Activated CD8-positive, alpha-beta memory T cell treated with anti-CD3 and anti-CD28 coated beads for 24 hours (primary cell): ENCODE data around the gene KRTAP16-1.
"Not testable (repeated sequence)": the region's sequence is repeated elsewhere in the genome, so short reads cannot be mapped to it uniquely, and the experiment has no call there.

Source experiments
- DNase-seq: peaks from one replicate; pipeline ENCODE4 v3.0.0-alpha.2; 2020

The KRTAP16-1 gene, protein sequence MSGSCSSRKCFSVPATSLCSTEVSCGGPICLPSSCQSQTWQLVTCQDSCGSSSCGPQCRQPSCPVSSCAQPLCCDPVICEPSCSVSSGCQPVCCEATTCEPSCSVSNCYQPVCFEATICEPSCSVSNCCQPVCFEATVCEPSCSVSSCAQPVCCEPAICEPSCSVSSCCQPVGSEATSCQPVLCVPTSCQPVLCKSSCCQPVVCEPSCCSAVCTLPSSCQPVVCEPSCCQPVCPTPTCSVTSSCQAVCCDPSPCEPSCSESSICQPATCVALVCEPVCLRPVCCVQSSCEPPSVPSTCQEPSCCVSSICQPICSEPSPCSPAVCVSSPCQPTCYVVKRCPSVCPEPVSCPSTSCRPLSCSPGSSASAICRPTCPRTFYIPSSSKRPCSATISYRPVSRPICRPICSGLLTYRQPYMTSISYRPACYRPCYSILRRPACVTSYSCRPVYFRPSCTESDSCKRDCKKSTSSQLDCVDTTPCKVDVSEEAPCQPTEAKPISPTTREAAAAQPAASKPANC

DNA sequence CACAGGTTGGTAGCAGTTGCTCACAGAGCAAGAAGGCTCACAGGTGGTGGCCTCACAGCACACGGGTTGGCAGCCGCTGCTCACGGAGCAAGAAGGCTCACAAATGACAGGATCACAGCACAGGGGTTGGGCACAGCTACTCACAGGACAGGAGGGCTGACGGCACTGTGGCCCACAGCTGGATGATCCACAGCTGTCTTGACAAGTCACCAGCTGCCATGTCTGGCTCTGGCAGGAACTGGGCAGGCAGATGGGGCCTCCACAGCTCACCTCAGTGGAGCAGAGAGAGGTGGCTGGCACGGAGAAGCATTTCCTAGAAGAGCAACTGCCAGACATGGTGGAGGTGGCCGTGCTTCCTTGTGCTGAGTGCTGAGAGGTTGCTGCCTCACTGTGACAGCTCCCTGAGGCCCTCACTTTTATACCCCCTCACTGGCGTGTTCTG, at the start of gene KRTAP16-1:
Gene KRTAP16-1, minus strand, starts transcription at position 392 of the 442 bp plus-strand sequence. Its CDS starts 56 bp downstream, at position 336.
- peak; percentile 76 for DNase-seq

DNA sequence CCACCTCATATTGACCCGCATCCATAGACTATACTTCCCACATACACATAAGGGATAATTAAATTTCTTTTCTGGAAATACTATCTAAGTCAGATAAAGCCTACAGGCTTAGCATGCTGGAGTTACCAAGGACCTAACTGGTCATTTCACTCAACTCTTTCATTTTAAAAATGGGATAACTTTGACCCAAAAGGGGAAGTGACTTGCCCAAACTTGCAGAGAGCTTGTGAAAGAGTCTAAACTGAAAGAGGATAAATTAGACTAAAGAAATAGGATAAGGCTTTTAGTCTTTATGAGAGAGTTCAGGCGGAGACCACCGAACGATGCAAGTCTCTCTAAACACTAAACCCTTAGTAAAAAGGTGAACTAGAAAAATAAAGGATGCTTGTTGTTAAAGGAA, 45.4 kb upstream of the KRTAP16-1 start:
- DNase-seq = no peak

DNA sequence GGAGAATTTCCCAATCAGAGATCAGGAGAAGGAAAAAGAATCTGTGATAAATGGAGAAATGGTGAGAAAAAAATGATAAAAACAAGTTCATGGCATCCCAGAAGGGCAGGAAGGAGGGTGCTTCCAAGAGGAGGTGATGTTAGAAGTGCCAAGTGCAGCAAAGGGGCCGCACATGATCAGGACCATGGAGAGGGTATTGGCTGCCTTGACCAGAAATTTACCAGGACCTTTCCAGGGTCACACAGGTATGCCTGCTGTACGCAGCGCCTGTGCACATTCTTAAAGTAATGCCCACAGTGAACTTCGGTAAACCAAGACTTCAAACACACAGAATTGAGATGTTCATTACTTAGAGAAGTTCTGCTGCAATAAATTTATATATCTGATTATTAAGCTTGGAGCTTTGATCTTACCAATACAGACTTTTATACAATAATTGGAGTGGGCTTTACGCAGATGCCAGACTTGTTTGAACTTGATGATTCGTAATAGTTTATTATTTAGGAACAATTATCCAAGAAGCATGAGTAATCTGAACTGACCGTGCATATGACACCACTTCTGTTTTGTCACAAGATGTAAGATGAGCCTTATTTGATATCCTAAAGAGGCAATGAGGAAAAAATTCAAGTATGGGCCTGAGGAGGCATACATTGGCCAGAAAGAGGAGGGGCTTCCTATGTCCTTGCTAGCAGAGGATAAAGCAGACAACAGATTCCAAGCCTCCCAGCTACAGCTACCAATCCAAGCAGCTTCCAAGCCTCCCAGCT, 43.7 kb upstream of the KRTAP16-1 start:
- DNase-seq = no peak

DNA sequence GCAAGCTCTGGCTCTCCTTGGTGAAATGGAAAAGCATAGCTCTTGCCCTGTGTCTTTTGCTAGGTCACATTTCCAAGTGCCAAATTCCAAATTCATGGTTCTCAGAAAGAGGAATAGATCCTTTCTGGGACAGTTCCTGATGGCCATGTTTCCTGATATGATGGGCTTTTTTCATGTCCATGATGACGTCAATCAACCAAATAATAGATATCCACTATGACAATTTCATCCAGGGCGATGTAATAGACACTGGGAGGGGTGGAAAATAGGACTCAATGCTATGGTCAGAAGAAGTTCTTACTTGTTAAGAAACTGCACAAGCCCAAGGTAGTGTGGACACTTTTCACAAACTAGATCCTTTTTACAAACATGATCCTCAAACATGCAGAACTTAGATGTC, 42.1 kb upstream of the KRTAP16-1 start:
- DNase-seq = no peak

DNA sequence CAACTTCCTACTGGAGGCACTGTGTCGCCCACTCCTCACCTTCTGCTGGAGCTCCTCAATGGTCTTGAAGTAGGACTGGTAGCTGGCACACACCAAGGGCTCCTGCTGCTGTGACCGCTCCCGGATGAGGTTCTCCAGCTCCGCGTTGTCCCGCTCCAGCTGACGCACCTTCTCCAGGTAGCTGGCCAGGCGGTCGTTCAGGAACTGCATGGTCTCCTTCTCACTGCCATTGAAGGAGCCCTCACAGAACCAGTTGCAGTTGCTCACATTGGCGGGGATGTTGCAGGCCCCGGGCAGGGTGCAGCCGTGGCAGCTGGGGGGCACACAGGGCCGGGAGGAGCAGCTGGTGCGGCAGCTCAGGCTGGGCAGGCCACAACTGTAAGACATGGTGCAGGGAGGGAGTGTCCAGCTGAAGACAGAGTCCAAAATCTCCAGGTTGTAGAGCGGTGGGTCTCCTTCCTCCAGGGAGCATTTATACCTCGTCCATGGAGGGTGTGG, 41.3 kb upstream of the KRTAP16-1 start, which contains the start of gene KRT33A:
Gene KRT33A, minus strand, starts transcription at position 448 of the 498 bp plus-strand sequence. Its CDS starts 61 bp downstream, at position 387.
- not testable (repeated sequence) for DNase-seq

DNA sequence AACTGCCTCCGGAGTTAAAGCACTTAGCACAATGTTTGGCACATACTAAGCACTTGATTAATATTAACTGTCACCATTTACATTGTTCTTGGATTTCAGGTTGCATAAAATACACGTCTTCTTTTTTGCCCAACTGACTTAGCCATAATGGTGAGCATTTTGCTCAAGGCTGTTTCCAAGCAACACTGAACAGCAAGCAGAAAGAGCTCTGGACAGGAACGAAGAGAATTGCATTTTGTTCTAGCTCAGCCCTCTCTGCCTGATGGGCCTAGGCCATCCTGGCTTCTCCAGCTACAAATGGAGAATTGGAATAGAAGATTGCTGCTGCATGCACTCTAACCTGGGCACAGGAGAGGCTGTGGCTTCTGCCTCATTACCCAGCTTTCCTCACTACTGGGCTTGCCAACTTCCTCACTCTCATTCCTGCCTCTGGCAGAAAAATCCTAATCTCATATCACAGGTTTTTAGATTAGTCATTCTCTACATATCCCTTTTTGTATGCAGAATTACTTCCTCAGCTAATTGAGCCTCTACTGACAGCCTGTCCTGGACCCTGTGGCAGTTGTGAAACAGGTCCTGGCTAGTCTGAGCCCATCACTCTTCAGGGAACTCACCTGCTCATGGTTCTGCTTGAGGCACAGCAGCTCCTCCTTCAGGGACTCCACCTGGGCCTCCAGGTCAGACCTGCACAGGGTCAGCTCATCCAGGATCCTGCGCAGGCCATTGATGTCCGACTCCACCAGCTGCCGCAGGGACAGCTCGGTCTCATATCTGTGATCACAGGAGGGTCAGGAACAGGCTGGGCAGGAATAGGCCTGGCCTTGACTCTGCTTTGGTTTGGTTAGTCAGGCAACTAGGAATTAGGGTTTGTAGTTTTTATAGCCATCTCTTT, 39.0 kb upstream of the KRTAP16-1 start:
- no peak for DNase-seq

DNA sequence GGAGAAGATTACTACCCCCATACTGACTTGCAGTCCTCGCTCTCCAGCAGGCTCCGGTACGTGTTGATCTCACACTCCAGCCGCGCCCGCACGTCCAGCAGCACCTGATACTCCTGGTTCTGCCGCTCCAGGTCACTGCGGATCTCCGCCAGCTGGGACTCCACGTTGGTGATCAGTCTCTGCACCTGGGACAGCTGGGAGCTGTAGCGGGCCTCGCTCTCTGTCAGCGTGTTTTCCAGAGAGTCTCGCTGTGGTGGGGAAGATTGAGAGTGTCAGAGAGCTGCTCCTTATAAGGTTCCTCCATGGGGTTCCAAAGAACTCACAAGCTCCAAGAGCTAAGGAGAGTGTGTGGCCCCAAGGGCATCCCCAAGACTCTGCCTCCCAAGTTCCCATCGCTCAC, 37.3 kb upstream of the KRTAP16-1 start:
- DNase-seq = not testable (repeated sequence)

DNA sequence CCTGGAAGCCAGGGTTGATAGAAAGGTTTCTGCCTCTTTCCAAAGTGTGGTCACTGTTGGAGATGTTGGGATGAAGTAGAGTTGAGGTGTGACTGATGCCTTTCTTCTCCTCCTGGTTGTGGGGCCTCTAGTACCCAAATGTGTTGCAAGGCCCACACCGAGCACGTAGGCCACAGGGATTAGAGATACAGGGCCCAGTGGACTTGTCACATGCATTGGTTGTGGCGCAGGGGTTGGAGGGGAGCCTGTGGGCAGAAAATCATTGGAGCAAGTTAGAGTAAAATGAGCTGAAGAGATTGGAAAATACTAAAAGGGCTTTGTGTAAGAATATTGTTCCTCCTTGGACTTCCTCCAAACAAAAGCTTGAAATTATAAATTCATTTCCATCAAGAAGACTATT, 36.9 kb upstream of the KRTAP16-1 start:
- no peak for DNase-seq

DNA sequence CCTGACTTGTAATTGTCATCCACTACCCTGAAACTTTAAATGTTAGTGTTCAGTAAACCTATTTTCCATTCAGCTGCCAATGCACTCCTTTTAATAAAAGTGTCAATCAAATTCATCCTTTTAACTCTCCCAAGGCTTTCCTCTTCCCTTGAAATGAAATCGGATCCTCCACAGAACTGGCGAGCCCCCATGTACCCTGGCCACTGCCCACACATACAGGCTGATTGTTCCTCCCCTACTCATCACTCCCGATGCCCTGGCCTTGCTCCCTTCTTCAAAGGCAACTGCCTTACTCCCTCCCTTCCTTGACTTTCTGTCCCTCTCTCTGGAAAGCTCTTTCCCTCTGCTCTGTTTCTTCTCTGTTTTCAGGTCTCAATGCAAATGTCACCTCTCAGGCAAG, 33.9 kb upstream of the KRTAP16-1 start:
- no peak for DNase-seq

DNA sequence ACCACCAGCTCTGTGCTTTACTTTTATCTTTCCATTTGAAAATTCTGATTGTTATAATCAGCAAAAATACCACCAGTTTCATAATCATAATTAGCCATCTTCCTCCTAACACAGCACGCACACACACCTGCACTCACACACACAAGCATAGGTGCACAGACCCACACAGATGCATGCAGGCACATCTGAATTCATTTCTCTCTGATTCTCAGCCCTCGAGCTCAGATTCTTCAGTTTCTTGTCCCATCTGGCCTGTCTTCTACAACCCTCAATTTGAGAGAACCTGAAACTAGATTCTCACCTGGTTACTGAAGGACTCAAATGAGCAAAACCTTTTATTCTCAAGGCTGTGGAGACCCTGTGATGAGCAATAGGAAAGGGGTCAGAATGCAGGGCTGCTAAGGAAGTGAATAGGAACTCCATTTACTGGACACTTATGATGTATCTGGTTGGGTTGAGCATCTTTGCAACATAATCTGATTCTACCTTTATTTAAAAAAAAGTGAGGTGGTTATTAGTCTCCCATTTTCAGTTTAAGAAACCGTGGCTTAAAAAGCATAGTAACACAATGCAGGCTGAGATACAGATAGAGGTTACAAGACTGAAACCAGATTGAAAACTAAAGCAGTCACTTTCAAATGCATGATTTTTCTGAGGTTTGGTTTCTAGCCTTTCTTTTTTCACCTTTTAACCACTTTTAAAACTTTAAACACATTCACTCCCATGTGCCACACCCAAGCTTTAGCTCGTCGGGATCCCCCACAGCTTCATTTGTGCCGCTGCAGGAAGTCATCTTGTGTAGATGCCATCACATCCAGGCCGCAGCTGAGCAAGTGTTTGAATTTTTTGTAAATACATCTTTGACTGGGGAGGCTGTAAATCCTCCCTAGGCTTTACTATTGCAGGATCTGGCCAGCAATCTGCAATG, 32.1 kb upstream of the KRTAP16-1 start:
- peak; percentile 65 for DNase-seq

DNA sequence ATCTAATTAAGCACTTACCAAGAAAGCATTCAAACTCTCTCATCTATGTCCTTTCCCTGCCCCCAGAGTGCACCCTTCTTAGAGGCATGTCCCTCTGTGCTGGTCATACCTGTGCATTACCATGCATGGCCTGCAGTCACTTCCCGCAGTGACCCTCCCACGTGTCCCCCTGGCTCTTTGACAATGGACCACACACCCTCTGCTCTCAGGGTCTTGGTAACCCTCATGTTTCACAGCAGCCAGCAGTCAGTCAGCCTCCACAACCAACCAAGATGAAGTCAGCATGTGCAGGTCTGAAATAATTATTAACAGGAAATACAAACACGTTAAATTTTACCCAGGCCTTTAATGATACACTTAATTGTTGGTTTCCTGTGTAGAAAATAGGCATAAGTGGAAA, 31.4 kb upstream of the KRTAP16-1 start:
- DNase-seq = no peak

DNA sequence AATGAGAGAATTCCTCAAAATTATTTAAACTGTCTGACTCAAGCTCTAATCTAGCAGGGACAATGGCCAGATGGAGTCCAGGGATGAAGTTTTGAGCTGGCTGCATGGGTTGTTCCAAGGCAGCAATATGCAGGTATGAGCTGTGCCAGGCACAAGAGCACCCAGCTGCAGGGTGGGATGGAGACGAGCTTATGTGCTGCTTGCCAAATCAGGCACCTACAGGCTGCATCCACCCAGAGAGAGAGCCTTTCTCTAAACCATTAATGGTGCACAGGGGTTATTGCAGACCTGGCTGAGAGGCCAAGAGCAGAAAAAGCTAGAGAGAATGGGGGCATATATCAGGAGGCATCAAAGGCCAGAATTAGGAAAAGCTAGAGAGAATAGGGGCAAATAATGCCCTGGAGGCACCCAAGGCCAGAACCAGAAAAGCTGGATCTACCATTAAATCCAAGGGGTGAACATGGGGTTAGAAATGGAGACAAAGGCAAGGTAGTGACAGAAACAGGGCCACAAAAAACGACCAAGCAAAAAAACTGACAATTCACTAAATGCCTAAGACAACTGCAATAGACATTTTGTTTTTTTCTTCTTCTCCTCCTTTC, 30.6 kb upstream of the KRTAP16-1 start:
- no peak for DNase-seq

DNA sequence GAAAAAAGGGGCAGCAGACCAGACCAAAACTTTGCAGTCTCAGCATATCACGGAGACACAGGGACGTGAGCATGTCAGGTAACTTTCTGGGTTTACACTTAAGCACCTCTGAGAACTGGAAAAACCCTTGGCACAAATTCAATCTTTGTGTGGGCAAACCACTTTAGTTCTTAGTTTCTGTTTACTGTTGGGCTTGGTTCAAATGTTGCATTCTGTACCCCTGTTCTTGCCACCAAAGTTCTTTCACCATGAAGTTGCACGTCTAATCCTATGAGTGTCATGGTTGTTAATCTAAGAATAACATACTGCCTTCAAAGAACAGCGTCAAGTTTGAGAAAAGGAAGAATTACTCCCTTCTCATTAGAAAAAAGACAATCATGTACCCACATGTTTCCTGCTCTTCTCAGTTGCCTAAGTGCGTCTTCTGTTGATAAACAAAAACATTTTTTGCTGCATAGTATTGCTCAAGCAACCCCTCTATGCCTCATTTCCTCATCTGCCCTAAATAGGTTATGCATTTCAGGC, 29.9 kb upstream of the KRTAP16-1 start:
- DNase-seq = no peak

DNA sequence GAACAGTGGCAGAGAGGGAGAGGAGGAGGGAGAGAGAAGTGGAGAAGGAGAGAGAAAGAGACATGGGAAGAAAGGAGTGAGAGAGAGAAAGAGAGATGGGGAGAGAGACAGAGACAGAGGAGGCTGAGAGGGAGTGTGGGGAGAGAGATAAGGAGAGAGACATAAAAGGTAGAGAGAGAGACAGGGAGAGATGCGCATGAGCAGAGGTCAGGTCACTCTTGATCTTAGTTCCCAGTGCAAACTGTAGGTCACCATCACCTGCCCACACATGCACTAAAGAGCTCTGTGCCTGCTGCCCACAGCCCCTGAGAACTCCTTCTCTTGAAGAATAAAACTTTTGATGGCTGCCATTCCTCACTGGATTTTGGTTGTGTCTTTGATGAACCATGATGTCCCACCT, 26.6 kb upstream of the KRTAP16-1 start:
- no peak for DNase-seq

DNA sequence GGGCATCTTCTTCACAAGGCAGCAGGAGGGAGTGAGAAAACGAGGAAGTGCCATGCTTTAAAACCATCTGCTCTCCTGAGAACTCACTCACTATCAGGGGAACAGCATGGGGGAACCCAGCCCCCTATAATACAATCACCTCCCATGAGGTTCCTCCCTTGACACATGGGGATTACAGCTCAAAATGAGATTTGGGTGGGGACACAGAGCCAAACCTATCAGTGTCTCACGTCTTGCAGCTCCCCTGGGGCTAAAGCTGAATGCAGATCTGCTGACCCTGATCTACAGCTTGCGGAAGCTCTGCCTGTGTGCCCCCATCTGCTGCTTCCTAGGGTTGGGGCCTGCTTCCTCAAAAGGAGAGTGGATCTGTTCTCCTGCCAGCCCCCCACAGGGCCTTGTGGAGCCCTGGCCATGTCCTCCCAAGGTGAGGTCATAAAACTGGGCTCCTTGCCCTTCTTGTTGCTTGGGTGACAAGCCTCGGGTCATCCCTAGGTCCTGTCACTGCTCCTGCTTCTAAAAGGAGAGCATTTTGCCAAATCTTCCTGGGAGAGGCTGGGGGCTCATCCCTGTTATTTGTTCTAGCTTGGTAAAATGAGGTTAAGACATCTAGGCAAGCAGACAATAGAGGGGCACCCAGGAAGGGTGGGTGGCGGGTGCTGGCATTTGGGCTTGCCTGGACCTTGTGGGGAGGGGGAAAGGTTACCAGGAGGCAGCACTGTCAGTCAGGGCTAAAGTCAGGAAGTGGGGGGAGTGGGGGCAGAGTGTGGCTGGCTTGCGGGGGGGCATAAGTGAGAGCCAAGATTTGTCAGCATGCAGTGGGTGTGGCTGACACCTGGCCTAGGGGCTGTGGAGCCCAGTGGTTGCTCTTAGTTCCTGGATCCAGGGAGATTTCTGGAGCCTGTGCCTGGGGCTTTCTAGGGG, 25.5 kb upstream of the KRTAP16-1 start:
- no peak for DNase-seq

DNA sequence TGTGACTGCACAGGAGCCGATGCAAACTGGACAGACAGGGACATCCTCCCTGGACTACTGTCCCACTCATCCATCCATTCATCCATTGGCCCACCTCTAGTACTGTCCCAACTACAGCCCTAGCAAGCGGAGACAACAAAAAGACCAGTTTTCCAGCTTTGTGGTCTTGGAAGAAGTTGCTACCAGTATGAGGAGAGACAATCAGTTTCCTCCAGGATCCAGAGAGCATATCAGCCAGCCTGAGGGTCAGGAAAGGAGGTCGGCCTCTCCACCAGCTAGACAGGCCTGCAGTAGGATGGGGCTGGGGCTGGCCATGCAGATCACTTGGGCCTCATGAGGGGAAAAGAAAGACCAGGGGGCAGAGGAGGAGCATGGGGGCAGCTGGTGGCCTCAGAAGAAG, 24.7 kb upstream of the KRTAP16-1 start:
- DNase-seq = no peak

DNA sequence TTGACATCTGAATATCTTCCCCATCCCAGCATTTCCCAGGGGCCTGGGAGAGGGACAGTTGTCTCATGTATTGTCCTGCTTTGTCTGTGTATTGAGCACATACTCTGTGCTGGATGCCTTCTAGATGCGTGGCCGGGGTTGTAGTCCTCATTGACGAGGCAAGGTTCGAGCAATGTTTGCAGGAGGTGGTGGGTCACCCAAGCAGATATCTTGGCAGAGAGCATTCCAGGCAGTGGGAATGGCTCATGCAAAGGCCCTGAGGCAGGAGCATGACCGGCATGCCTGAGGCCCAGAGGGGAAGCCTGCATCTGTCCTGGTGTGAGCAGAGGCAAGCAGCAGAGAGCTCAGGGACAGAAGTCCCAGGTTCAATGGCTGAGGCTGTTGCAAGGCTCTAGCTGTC, 24.0 kb upstream of the KRTAP16-1 start:
- no peak for DNase-seq

DNA sequence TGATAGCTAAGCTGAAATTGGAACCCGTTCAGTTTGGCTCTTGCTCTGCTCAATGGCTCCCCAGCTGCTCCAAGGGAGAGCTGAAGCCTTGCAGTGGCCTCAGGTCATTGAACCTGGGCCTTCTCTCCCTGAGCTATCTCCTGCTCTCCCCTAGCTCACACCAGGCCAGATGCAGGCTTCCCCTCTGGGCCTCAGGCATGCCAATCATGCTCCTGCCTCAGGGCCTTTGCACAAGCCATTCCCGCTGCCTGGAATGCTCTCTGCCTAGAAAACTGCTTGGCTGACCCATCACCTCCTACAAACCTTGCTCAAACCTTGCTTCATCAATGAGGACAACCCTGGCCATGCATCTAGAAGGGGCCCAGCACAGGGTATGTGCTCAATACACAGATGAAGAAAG, 23.1 kb upstream of the KRTAP16-1 start:
- no peak for DNase-seq

DNA sequence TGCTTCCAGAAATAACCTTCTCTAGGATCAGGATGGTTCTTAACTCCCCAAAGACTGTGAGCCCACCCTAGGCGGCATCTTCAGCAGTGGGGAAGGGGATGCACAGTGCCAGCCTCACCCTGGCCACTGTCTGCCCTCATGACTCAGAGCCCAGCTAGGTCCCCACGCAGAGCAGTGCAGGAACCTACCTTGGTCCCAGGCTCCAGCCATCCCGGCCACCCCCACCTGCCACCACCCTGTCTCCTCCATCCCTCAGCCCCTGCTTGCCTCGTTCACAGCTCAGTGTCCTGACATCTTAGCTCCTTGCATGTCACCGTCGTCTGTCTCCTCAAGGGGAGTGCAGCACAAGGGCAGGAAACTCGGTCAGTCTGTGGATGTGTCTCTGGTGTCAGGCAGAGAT, 22.5 kb upstream of the KRTAP16-1 start:
- no peak for DNase-seq
